Thoracic aorta (tissue), 2 donors: ENCODE measurements around the gene UNC13A. TPM values are rescaled to one million over a fixed set of nuclear protein-coding genes. Genes with fewer than 3 reads are reported as not detected.
A peak's percentile ranks its signal among the peaks of the same experiment; 100 is the strongest.

Experiments
- ATAC-seq: fragments of 150-250 bp; one replicate; pipeline ENCODE4 v1.8.0; 2017; ENCODE audit warnings: low read depth; ENCODE audit not compliant: insufficient number of reproducible peaks, low FRiP score
- DNase-seq: peaks from one replicate; pipeline ENCODE4 v3.0.0-alpha.2; 2020; ENCODE audit warnings: low spot score
- H3K27ac ChIP-seq, 2 donors: fragments of 200-600 bp; sonication (generic); 1 replicate in 1 of 2; 2 replicates in 1 of 2; pipeline ENCODE4 v1.5.1; 2016; ENCODE audit warnings: mild to moderate bottlenecking in 2 of 2, moderate library complexity in 2 of 2
- H3K27me3 ChIP-seq: fragments of 200-600 bp; sonication (generic); replicated peaks from 2 replicates; pipeline ENCODE4 v1.6.0; 2016; ENCODE audit warnings: mild to moderate bottlenecking; ENCODE audit not compliant: insufficient read depth
- H3K36me3 ChIP-seq: fragments of 200-600 bp; sonication (generic); one replicate; pipeline ENCODE4 v1.5.1; 2016
- H3K4me1 ChIP-seq, 2 donors: fragments of 200-600 bp; sonication (generic); 1 replicate in 1 of 2; 2 replicates in 1 of 2; pipeline versions ENCODE4 v1.5.1 to v1.6.0; 2016; ENCODE audit warnings: low read depth in 2 of 2, mild to moderate bottlenecking in 1 of 2; ENCODE audit not compliant: control insufficient read depth in 1 of 2
- H3K4me3 ChIP-seq: fragments of 200-600 bp; sonication (generic); 2 replicates; pipeline ENCODE4 v1.5.1; 2016; ENCODE audit warnings: mild to moderate bottlenecking
- H3K9me3 ChIP-seq: fragments of 200-600 bp; sonication (generic); 2 replicates; pipeline ENCODE4 v1.5.1; 2016
- CTCF ChIP-seq: fragments of 200-600 bp; sonication (generic); IDR thresholded peaks from one replicate; pipeline ENCODE4 v1.5.1; 2019; ENCODE audit warnings: antibody characterized with exemption
- total RNA-seq, 2 donors: library from RNA; depleted of rRNA; stranded (reverse); fragments of >200 nt; gene quantifications; one replicate each; pipeline versions ENCODE4 v1.1.0 to v1.2.3, GENCODE V29; 2016

The UNC13A gene
- total RNA-seq, result 1 to 10 TPM; 2.1 to 7.7 TPM

- Histone ChIP-seq H3K4me1 (peaks cover 11 to 16% of the 10 kb centered on the region in 2 donors), H3K27ac (peak within 1 kb of the TSS in 1 of 2 donors; percentile 30), H3K9me3 (no peaks in the 10 kb centered on the region), H3K27me3 (peaks cover 7% of the 10 kb centered on the region), H3K4me3 (peak within 1 kb of the TSS; percentile 63), H3K36me3 (no peaks in the 10 kb centered on the region)
- DNase-seq (no peak), ATAC-seq (no peak)
- no peak for TF ChIP-seq CTCF
Observed at GRCh38 chr19:17687857-17688784, at the start of gene UNC13A. UNC13A (minus strand) TSS chr19:17688354; CDS start chr19:17688199, 155 bp downstream.

- Histone ChIP-seq H3K27ac (no peak overlapping the region), H3K4me1 (no peaks in the 10 kb centered on the region), H3K9me3 (no peaks in the 10 kb centered on the region), H3K27me3 (no peaks in the 10 kb centered on the region), H3K4me3 (no peak overlapping the region), H3K36me3 (peaks cover 30% of the 10 kb centered on the region)
- no peak for TF ChIP-seq CTCF
- ATAC-seq, result no peak
- no peak for DNase-seq
Observed at GRCh38 chr19:17737690-17738153, 49.6 kb upstream of the UNC13A start.

- TF ChIP-seq CTCF, result no peak
- no peak overlapping the region for H3K27ac ChIP-seq
- H3K4me1 ChIP-seq, result no peaks in the 10 kb centered on the region
- H3K4me3 ChIP-seq, result no peak overlapping the region
- DNase-seq, result no peak
- H3K27me3 ChIP-seq, result no peaks in the 10 kb centered on the region
- no peak for ATAC-seq
- H3K36me3 ChIP-seq, result peaks cover 41% of the 10 kb centered on the region
- no peaks in the 10 kb centered on the region for H3K9me3 ChIP-seq
Observed at GRCh38 chr19:17735410-17735809, 47.3 kb upstream of the UNC13A start.

GRCh38 chr19:17734146-17734545, 46.0 kb upstream of the UNC13A start:
- ATAC-seq, result no peak
- DNase-seq, result no peak
- Histone ChIP-seq H3K4me1 (no peaks in the 10 kb centered on the region), H3K27me3 (no peaks in the 10 kb centered on the region), H3K4me3 (no peak overlapping the region), H3K36me3 (peaks cover 46% of the 10 kb centered on the region), H3K27ac (no peak overlapping the region), H3K9me3 (no peaks in the 10 kb centered on the region)
- TF ChIP-seq CTCF, result no peak

GRCh38 chr19:17733127-17733526, 45.0 kb upstream of the UNC13A start:
- no peaks in the 10 kb centered on the region for H3K9me3 ChIP-seq
- no peak for TF ChIP-seq CTCF
- H3K36me3 ChIP-seq, result peaks cover 53% of the 10 kb centered on the region
- H3K4me1 ChIP-seq, result no peaks in the 10 kb centered on the region
- ATAC-seq, result no peak
- no peak overlapping the region for H3K4me3 ChIP-seq
- no peak for DNase-seq
- H3K27me3 ChIP-seq, result no peaks in the 10 kb centered on the region
- H3K27ac ChIP-seq, result no peak overlapping the region
